MM.1S (cell line): ENCODE measurements around the gene BEGAIN.

Experiments used
- DNase-seq: peaks from one replicate; pipeline ENCODE4 v3.0.0-alpha.2; 2015
- H2AFZ ChIP-seq: fragments of 300-600 bp; sonication (generic); 2 replicates; pipeline ENCODE4 v1.6.0; 2016; ENCODE audit warnings: antibody characterized with exemption, low read length
- H3F3A ChIP-seq: fragments of 300-600 bp; sonication (generic); 2 replicates; pipeline ENCODE4 v1.6.1; 2016; ENCODE audit warnings: mild to moderate bottlenecking, antibody characterized with exemption, low read length, moderate library complexity, mixed read lengths; ENCODE audit not compliant: insufficient read depth
- H3K27ac ChIP-seq: fragments of 300-600 bp; sonication (generic); 2 replicates; pipeline ENCODE4 v1.5.1; 2016; ENCODE audit warnings: mild to moderate bottlenecking, low read length
- H3K27me3 ChIP-seq: fragments of 300-600 bp; sonication (generic); replicated peaks from 2 replicates; pipeline ENCODE4 v1.6.0; 2016; ENCODE audit warnings: low read length; ENCODE audit not compliant: insufficient read depth
- H3K36me3 ChIP-seq: fragments of 300-600 bp; sonication (generic); replicated peaks from 2 replicates; pipeline ENCODE4 v1.6.1; 2016; ENCODE audit warnings: mild to moderate bottlenecking, low read length, mixed read lengths; ENCODE audit not compliant: insufficient read depth
- H3K4me1 ChIP-seq: fragments of 300-600 bp; sonication (generic); 2 replicates; pipeline ENCODE4 v1.6.1; 2016; ENCODE audit warnings: low read length, mixed read lengths
- H3K4me2 ChIP-seq: fragments of 300-600 bp; sonication (generic); 2 replicates; pipeline ENCODE4 v1.6.0; 2016; ENCODE audit warnings: low read depth, low read length
- H3K4me3 ChIP-seq: fragments of 300-600 bp; sonication (generic); 2 replicates; pipeline ENCODE4 v1.5.1; 2016; ENCODE audit warnings: low read length, mixed read lengths
- H3K79me2 ChIP-seq: fragments of 300-600 bp; sonication (generic); 2 replicates; pipeline ENCODE4 v1.6.1; 2016; ENCODE audit warnings: mixed run types, low read length, mixed read lengths
- H3K9ac ChIP-seq: fragments of 300-600 bp; sonication (generic); 2 replicates; pipeline ENCODE4 v1.6.1; 2016; ENCODE audit warnings: low read length, mixed read lengths
- H3K9me2 ChIP-seq: fragments of 300-600 bp; sonication (generic); replicated peaks from 2 replicates; pipeline ENCODE4 v1.6.1; 2016; ENCODE audit warnings: mild to moderate bottlenecking, low read length, mixed read lengths; ENCODE audit not compliant: insufficient read depth
- H3K9me3 ChIP-seq: fragments of 300-600 bp; sonication (generic); replicated peaks from 2 replicates; pipeline ENCODE4 v1.6.1; 2016; ENCODE audit warnings: mild to moderate bottlenecking, low read length, mixed read lengths; ENCODE audit not compliant: insufficient read depth
- H4K20me1 ChIP-seq: fragments of 300-600 bp; sonication (generic); 2 replicates; pipeline ENCODE4 v1.6.1; 2016; ENCODE audit warnings: mild to moderate bottlenecking, low read length, moderate library complexity, mixed read lengths; ENCODE audit not compliant: insufficient read depth
- EZH2 ChIP-seq: fragments of 300-600 bp; sonication (generic); optimal IDR thresholded peaks from 2 replicates; pipeline ENCODE3; 2017; ENCODE audit warnings: low read depth, mild to moderate bottlenecking, antibody characterized with exemption, low read length, mixed read lengths
- EZH2phosphoT487 ChIP-seq: fragments of 300-600 bp; sonication (generic); IDR thresholded peaks from 2 replicates; pipeline ENCODE4 v1.6.1; 2018; ENCODE audit warnings: antibody characterized with exemption, low read length
- TF ChIP-seq, protein P1 (sequence below): fragments of 300-600 bp; sonication (generic); IDR thresholded peaks from 2 replicates; pipeline ENCODE4 v1.5.1; 2016; ENCODE audit warnings: antibody characterized with exemption, low read length, mixed read lengths

BEGAIN gene

GRCh38 chr14:100611811-100612480 lies 24.7 kb upstream of the BEGAIN start:
- Histone ChIP-seq H3K36me3 (no peaks in the 10 kb centered on the region), H3K4me1 (no peaks in the 10 kb centered on the region), H4K20me1 (no peaks in the 10 kb centered on the region), H2AFZ (no peak overlapping the region), H3K9ac (no peak overlapping the region), H3K79me2 (no peaks in the 10 kb centered on the region), H3K4me2 (no peak overlapping the region), H3K4me3 (no peak overlapping the region), H3K9me2 (no peaks in the 10 kb centered on the region), H3K27me3 (peaks cover 20% of the 10 kb centered on the region; the same call in 1 of the 2 replicates), H3F3A (no peaks in the 10 kb centered on the region), H3K27ac (no peak overlapping the region), H3K9me3 (no peaks in the 10 kb centered on the region)
- DNase-seq, result no peak
- TF ChIP-seq, protein P1, sequence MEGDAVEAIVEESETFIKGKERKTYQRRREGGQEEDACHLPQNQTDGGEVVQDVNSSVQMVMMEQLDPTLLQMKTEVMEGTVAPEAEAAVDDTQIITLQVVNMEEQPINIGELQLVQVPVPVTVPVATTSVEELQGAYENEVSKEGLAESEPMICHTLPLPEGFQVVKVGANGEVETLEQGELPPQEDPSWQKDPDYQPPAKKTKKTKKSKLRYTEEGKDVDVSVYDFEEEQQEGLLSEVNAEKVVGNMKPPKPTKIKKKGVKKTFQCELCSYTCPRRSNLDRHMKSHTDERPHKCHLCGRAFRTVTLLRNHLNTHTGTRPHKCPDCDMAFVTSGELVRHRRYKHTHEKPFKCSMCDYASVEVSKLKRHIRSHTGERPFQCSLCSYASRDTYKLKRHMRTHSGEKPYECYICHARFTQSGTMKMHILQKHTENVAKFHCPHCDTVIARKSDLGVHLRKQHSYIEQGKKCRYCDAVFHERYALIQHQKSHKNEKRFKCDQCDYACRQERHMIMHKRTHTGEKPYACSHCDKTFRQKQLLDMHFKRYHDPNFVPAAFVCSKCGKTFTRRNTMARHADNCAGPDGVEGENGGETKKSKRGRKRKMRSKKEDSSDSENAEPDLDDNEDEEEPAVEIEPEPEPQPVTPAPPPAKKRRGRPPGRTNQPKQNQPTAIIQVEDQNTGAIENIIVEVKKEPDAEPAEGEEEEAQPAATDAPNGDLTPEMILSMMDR, result no peak
- no peak for TF ChIP-seq EZH2
- TF ChIP-seq EZH2phosphoT487, result no peak

DNA sequence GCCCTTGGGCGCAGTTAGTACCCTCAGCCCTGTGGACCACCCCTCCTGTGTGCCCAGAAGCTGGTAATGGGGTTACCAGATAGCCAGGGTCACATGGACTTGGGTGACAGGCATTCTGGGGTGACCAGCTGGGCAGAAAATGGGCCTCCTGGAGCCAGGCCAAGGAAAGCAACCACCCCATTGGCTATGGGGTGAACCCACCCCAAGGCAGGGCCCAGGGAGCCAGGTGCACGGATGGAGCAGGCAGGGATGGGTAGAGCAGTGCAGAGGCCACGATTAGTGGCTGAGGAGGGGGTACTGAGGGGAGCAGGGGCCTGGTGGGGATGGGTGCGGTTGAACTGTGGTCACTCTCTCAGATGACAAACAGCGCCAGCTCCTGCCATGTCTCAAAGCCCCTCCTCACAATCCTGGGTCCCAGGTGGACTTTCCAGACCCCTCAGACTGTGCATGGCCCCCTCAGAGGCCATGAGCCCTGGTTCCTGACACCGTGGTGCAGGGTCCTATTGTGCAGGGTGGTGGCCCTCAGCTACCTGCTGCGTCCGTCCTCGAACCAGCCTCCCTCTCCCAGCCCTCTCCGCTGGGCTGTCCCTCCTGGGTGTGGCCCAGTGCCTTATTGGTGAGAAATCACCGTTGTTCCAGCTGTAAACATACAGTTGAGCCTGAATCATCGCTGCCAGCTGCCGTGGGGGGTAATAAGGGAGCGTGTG lies 23.4 kb upstream of the BEGAIN start:
- Histone ChIP-seq H2AFZ (no peak overlapping the region), H3K27me3 (peaks cover 17% of the 10 kb centered on the region; the same call in 1 of the 2 replicates), H3K36me3 (no peaks in the 10 kb centered on the region), H3F3A (no peaks in the 10 kb centered on the region), H3K9me2 (no peaks in the 10 kb centered on the region), H3K27ac (no peak overlapping the region), H3K4me2 (no peak overlapping the region), H3K9me3 (no peaks in the 10 kb centered on the region), H4K20me1 (no peaks in the 10 kb centered on the region), H3K4me1 (no peaks in the 10 kb centered on the region), H3K79me2 (no peaks in the 10 kb centered on the region), H3K9ac (no peak overlapping the region), H3K4me3 (no peak overlapping the region)
- DNase-seq, result no peak
- TF ChIP-seq, protein P1, result no peak
- TF ChIP-seq EZH2, result no peak
- no peak for TF ChIP-seq EZH2phosphoT487

DNA sequence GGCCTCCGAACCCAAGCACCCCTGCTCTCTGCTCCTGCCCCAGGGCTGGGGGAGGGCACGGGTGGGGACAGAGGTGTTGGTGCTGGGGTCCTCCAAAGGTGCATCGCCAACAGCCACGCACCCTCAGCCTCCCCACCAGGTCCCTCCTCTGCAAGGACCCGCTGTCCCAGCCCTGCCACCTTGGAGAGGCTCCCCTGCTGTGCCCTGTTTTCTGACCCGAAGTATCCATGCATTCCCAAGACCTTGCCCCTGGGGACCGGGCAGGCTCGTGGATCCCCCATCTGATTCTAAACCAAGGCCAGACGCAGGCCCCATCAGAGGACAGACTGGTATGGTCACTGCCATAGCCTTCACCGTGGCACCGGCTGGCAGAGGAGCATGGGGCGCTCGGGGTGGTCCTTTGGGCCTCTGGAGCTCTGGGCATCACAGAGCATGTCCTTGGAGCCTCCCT lies 22.7 kb upstream of the BEGAIN start:
- H4K20me1 ChIP-seq, result no peaks in the 10 kb centered on the region
- H3K4me3 ChIP-seq, result no peak overlapping the region
- H3K27me3 ChIP-seq, result peaks cover 16% of the 10 kb centered on the region; the same call in 1 of the 2 replicates
- no peaks in the 10 kb centered on the region for H3K9me2 ChIP-seq
- H3K79me2 ChIP-seq, result no peaks in the 10 kb centered on the region
- H3K27ac ChIP-seq, result no peak overlapping the region
- no peak overlapping the region for H2AFZ ChIP-seq
- H3K9ac ChIP-seq, result no peak overlapping the region
- H3K4me1 ChIP-seq, result no peaks in the 10 kb centered on the region
- H3K4me2 ChIP-seq, result no peak overlapping the region
- no peaks in the 10 kb centered on the region for H3F3A ChIP-seq
- H3K9me3 ChIP-seq, result no peaks in the 10 kb centered on the region
- no peak for DNase-seq
- H3K36me3 ChIP-seq, result no peaks in the 10 kb centered on the region
- TF ChIP-seq EZH2phosphoT487 (no peak), EZH2 (no peak)
- TF ChIP-seq, protein P1, result no peak
